Measurements from ENCODE around the gene UBQLN4. TPM values are rescaled to one million over a fixed set of nuclear protein-coding genes. Genes with fewer than 3 reads are reported as not detected.

The UBQLN4 gene
- total and polyA plus RNA-seq, 9 of the 15 experiments (the other 6 are each of a cell fraction or from before 2014, with no cell fraction given): 13.5 to 65.5 (median 37.0) TPM

- TF ChIP-seq RREB1 (CRISPR knock-in tag; IDR thresholded peaks at IDR 0.05): no peak
- TF ChIP-seq ZNF12 (CRISPR knock-in tag; IDR thresholded peaks at IDR 0.05): no peak
- TF ChIP-seq RERE (CRISPR knock-in tag; IDR thresholded peaks at IDR 0.05; ENCODE audit: borderline replicate concordance): no peak
- TF ChIP-seq TGIF2 (CRISPR knock-in tag; IDR thresholded peaks at IDR 0.05): 0 out of 2 replicates have a peak, but pooled peaks have one; percentile 36
- TF ChIP-seq, protein P1, sequence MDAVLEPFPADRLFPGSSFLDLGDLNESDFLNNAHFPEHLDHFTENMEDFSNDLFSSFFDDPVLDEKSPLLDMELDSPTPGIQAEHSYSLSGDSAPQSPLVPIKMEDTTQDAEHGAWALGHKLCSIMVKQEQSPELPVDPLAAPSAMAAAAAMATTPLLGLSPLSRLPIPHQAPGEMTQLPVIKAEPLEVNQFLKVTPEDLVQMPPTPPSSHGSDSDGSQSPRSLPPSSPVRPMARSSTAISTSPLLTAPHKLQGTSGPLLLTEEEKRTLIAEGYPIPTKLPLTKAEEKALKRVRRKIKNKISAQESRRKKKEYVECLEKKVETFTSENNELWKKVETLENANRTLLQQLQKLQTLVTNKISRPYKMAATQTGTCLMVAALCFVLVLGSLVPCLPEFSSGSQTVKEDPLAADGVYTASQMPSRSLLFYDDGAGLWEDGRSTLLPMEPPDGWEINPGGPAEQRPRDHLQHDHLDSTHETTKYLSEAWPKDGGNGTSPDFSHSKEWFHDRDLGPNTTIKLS (IDR thresholded peaks at IDR 0.05; ENCODE audit: borderline replicate concordance, low read depth): peak; percentile 64; the same call in 1 of the 2 replicates
- no peak for TF ChIP-seq ARNT (IDR thresholded peaks at IDR 0.05)
- TF ChIP-seq BRF1 (IDR thresholded peaks at IDR 0.05; ENCODE audit: borderline replicate concordance, extremely low read depth, insufficient read length): no peak
- TF ChIP-seq TCF7L2 (IDR thresholded peaks at IDR 0.05; ENCODE audit: low read depth, low read length): no peak
- no peak for TF ChIP-seq GTF2B (IDR thresholded peaks at IDR 0.05; ENCODE audit: extremely low read depth, insufficient read length)
- TF ChIP-seq ZNF644 (tag; IDR thresholded peaks at IDR 0.05; ENCODE audit: low read depth): no peak
- TF ChIP-seq POLR2AphosphoS2 (IDR thresholded peaks at IDR 0.05; ENCODE audit: low read length): no peak
- TF ChIP-seq ZFP36 (IDR thresholded peaks at IDR 0.05; ENCODE audit: low read depth, low read length, partially characterized antibody): no peak
- TF ChIP-seq ZNF143 (CRISPR knock-in tag; IDR thresholded peaks at IDR 0.05): peak; percentile 92
Observed at GRCh38 chr1:156082309-156083091, 28.9 kb upstream of the UBQLN4 start, which contains the start of gene MEX3A (continued).
